Urinary bladder (tissue), 4 donors: ENCODE results near the gene AMDHD2. TPM values are rescaled to one million over a fixed set of nuclear protein-coding genes. Genes with fewer than 3 reads are reported as not detected.

Experiments used
- DNase-seq: peaks from one replicate; pipeline ENCODE4 v3.0.0-alpha.2; 2015; ENCODE audit errors: extremely low spot score
- H3K27ac ChIP-seq: one replicate; pipeline ENCODE4 v1.5.1; 2013; ENCODE audit warnings: low read depth, mild to moderate bottlenecking, moderate library complexity
- H3K36me3 ChIP-seq: one replicate; pipeline ENCODE4 v1.6.1; 2013; ENCODE audit warnings: mild to moderate bottlenecking, moderate library complexity; ENCODE audit not compliant: insufficient read depth
- H3K4me1 ChIP-seq: one replicate; pipeline ENCODE4 v1.6.1; 2013; ENCODE audit warnings: mild to moderate bottlenecking, moderate library complexity; ENCODE audit not compliant: insufficient read depth
- H3K4me3 ChIP-seq: one replicate; pipeline ENCODE4 v1.5.1; 2013; ENCODE audit warnings: low read depth, low read length
- whole genome bisulfite sequencing: extraction: QIAGEN DNeasy Blood & Tissue Kit; methylation state at CpG from one replicate; pipeline ENCODE4 v1.1.7; 2013; 5-methylcytosine and 5-hydroxymethylcytosine counted together
- polyA plus RNA-seq: library from polyadenylated mRNA; stranded (reverse); fragments of 200-250 nt; gene quantifications from one replicate; pipeline ENCODE4 v1.2.3, GENCODE V29; 2013
- total RNA-seq: library from RNA; depleted of rRNA; stranded (reverse); fragments of >200 nt; gene quantifications from one replicate; pipeline ENCODE4 v1.2.3, GENCODE V29; 2014
- donor health status: healthy with polysubstance abuse.
- donor health status: healthy.

The AMDHD2 gene
- total and polyA plus RNA-seq, 2 donors, result 16.4 to 40.2 TPM

- Histone ChIP-seq H3K27ac (no peak overlapping the region), H3K4me1 (no peaks in the 10 kb centered on the region)
Observed at GRCh38 chr16:2499454-2499853, 20.7 kb upstream of the AMDHD2 start.

GRCh38 chr16:2499890-2500429 lies 20.2 kb upstream of the AMDHD2 start:
- DNase-seq, result no peak
- Histone ChIP-seq H3K4me3 (no peak overlapping the region), H3K27ac (no peak overlapping the region), H3K36me3 (peaks cover 2% of the 10 kb centered on the region), H3K4me1 (no peaks in the 10 kb centered on the region)
- 93% methylated on average over 29 of the region's 29 CpGs for WGBS

More at GRCh38 chr16:2499454-2499853, 20.7 kb upstream of the AMDHD2 start:
- no peak overlapping the region for H3K4me3 ChIP-seq
- WGBS, result 93% methylated on average over 6 of the region's 6 CpGs
- DNase-seq, result no peak
- H3K36me3 ChIP-seq, result peaks cover 2% of the 10 kb centered on the region

- Histone ChIP-seq H3K4me3 (no peak overlapping the region), H3K36me3 (peaks cover 2% of the 10 kb centered on the region), H3K4me1 (no peaks in the 10 kb centered on the region), H3K27ac (no peak overlapping the region)
- 82% methylated on average over 20 of the region's 20 CpGs for WGBS
- DNase-seq, result no peak
Observed at GRCh38 chr16:2500430-2500917, 19.7 kb upstream of the AMDHD2 start.

GRCh38 chr16:2500918-2501750 lies 19.0 kb upstream of the AMDHD2 start:
- no peak overlapping the region for H3K27ac ChIP-seq
- H3K4me1 ChIP-seq, result no peaks in the 10 kb centered on the region
- peak; percentile 55 for DNase-seq
- WGBS, result 34% methylated on average over 23 of the region's 23 CpGs
- peaks cover 2% of the 10 kb centered on the region for H3K36me3 ChIP-seq
- no peak overlapping the region for H3K4me3 ChIP-seq

GRCh38 chr16:2501946-2502895 lies 17.9 kb upstream of the AMDHD2 start:
- no peaks in the 10 kb centered on the region for H3K4me1 ChIP-seq
- WGBS, result 72% methylated on average over 18 of the region's 18 CpGs
- H3K4me3 ChIP-seq, result no peak overlapping the region
- DNase-seq, result no peak
- no peak overlapping the region for H3K27ac ChIP-seq
- no peaks in the 10 kb centered on the region for H3K36me3 ChIP-seq

- Histone ChIP-seq H3K27ac (no peak overlapping the region), H3K4me1 (no peaks in the 10 kb centered on the region), H3K36me3 (no peaks in the 10 kb centered on the region), H3K4me3 (no peak overlapping the region)
- WGBS, result 89% methylated on average over 14 of the region's 14 CpGs
- no peak for DNase-seq
Observed at GRCh38 chr16:2505695-2506094, 14.5 kb upstream of the AMDHD2 start.

GRCh38 chr16:2507052-2507659 lies 13.0 kb upstream of the AMDHD2 start:
- 77% methylated on average over 14 of the region's 14 CpGs for WGBS
- no peak for DNase-seq
- H3K27ac ChIP-seq, result no peak overlapping the region

GRCh38 chr16:2507665-2508064 lies 12.5 kb upstream of the AMDHD2 start:
- Histone ChIP-seq H3K4me1 (no peaks in the 10 kb centered on the region), H3K27ac (no peak overlapping the region), H3K36me3 (no peaks in the 10 kb centered on the region), H3K4me3 (no peak overlapping the region)
- WGBS, result 90% methylated on average over 11 of the region's 11 CpGs
- DNase-seq, result no peak

More at GRCh38 chr16:2507052-2507659, 13.0 kb upstream of the AMDHD2 start:
- H3K4me3 ChIP-seq, result no peak overlapping the region
- no peaks in the 10 kb centered on the region for H3K36me3 ChIP-seq
- H3K4me1 ChIP-seq, result no peaks in the 10 kb centered on the region

- DNase-seq, result no peak
- H3K4me1 ChIP-seq, result no peaks in the 10 kb centered on the region
- WGBS, result 89% methylated on average over 18 of the region's 18 CpGs
- no peak overlapping the region for H3K27ac ChIP-seq
- H3K36me3 ChIP-seq, result no peaks in the 10 kb centered on the region
- no peak overlapping the region for H3K4me3 ChIP-seq
Observed at GRCh38 chr16:2508722-2509400, 11.3 kb upstream of the AMDHD2 start.

GRCh38 chr16:2511128-2511800 lies 8.9 kb upstream of the AMDHD2 start:
- Histone ChIP-seq H3K4me1 (no peaks in the 10 kb centered on the region), H3K36me3 (no peaks in the 10 kb centered on the region), H3K27ac (no peak overlapping the region), H3K4me3 (no peak overlapping the region)
- WGBS, result 41% methylated on average over 24 of the region's 24 CpGs
- no peak for DNase-seq

- Histone ChIP-seq H3K4me3 (no peak overlapping the region), H3K36me3 (no peaks in the 10 kb centered on the region), H3K4me1 (no peaks in the 10 kb centered on the region), H3K27ac (no peak overlapping the region)
- WGBS, result 90% methylated on average over 17 of the region's 17 CpGs
- no peak for DNase-seq
Observed at GRCh38 chr16:2511996-2512734, 8.0 kb upstream of the AMDHD2 start.
